Stimulated activated CD8-positive, alpha-beta memory T cell treated with anti-CD3 and anti-CD28 coated beads, Interleukin-7, amount 100 ng/mL, for 48 hours (primary cell): ENCODE data around the gene AGFG1.
A peak's percentile ranks its signal among the peaks of the same experiment; 100 is the strongest.

Experiments used
- DNase-seq, 2 donors: peaks; one replicate each; pipeline ENCODE4 v3.0.0-alpha.2; 2020; ENCODE audit warnings: low read depth in 1 of 2; ENCODE audit errors: extremely low read depth in 1 of 2

The AGFG1 gene

GRCh38 chr2:227471924-227472264 is at the start of gene AGFG1:
AGFG1 (plus strand) TSS chr2:227472156; CDS start chr2:227472422, 266 bp downstream.
- peak; percentile 68 to 74 for DNase-seq

GRCh38 chr2:227423656-227424499 is 48.1 kb upstream of the AGFG1 start:
- no peak for DNase-seq

DNA sequence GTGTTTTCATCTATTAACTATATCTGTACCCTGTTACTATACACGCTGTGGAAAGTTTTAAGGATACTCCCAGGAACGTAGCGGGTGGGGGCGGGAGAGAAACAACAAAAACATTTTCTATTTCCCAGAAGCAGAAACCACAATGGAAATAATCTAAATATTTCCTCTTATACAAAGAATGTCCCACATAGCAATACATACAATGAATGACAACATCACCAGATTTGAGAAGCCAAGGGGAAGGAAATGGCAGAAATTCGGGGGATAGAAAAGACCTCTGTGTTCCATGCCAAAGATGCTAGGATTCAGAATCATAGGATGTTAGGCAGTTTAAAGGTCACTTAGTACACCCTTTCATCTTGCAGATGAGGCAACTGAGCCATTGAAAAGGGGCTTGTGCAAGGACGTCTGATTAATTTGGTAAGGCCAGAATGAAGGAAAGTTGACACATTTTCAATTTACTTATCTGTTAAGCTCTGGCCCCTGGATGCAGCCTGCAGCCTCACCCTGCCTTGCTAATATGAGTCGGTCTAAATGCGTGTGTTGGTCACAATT is 43.1 kb upstream of the AGFG1 start:
- DNase-seq = no peak

DNA sequence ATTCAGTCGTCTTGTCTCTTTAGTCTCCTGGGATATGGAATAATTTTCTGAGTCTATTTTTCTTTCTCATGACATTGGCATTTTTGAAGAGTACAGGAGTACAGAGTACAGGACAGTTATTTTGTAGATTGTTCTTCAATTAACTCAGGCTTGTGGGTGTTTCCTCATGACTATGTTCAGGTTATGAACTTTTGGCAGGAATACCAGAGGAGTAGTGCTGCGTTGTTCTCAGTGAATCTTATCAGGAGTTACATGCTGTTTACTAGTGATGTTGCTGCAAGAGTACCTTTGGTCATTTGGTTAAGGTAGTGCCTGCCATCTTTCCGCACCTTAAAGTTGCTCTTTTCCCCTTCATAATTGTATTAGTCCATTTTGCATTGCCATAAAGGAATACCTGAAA is 41.3 kb upstream of the AGFG1 start:
- DNase-seq = no peak

DNA sequence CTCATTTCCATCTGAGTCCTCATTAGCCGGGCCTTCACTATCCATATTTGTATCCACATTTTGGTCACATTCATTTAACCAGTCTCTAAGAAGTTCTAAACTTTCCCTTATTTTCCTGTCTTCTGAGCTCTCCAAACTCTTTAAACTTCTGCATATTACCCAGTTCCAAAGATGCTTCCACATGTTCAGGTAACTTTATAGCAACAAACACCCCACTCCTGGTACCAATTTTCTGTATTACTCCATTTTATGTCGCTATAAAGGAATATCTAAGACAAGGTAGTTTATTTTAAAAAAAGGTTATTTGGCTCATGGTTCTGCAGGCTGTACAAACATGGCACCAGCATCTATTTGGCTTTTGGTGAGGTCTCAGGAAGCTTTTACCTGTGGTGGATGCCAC is 38.8 kb upstream of the AGFG1 start:
- no peak for DNase-seq

GRCh38 chr2:227436436-227437174 is 35.4 kb upstream of the AGFG1 start:
- DNase-seq = no peak

- DNase-seq = no peak
Measured at GRCh38 chr2:227439214-227439613, 32.7 kb upstream of the AGFG1 start.

DNA sequence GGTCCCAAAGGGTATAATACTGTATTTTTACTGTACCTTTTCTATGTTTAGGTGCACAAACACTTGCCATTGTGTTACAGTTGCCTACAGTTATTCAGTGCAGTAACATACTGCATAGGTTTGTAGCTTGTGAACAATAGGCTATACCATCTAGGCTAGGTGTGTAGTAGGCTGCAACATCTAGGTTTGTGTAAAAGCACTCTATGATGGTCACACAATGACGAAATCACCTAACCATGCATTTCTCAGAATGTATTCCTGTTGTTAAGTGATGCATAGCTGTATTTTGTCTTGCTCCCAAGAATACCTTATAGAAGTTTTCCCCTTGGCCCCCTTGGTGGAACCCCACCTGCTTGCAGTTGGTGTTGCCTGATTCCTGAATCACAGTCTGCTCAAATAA is 29.3 kb upstream of the AGFG1 start:
- no peak for DNase-seq

GRCh38 chr2:227443889-227444568 is 27.9 kb upstream of the AGFG1 start:
- DNase-seq = no peak

DNA sequence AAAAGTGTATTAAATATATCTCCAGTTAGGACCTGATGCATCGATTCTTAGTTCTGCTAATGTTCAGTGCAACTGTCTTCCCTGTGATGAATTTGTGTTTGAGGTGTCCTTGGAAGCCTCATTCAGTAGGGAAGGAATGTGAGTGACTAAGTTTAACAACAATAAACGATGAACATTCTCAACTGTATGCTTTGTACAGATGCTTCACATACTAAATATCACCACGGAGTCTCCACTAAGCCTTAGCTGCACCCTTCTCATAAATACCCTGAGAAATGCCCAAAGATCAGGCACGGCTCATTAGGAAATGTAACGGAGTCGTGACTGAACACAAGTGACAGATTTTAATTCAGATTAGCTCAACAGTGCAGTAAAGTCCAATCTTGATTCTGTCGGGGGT is 24.4 kb upstream of the AGFG1 start:
- no peak for DNase-seq

- no peak for DNase-seq
Measured at GRCh38 chr2:227450311-227450841, 21.6 kb upstream of the AGFG1 start.

DNA sequence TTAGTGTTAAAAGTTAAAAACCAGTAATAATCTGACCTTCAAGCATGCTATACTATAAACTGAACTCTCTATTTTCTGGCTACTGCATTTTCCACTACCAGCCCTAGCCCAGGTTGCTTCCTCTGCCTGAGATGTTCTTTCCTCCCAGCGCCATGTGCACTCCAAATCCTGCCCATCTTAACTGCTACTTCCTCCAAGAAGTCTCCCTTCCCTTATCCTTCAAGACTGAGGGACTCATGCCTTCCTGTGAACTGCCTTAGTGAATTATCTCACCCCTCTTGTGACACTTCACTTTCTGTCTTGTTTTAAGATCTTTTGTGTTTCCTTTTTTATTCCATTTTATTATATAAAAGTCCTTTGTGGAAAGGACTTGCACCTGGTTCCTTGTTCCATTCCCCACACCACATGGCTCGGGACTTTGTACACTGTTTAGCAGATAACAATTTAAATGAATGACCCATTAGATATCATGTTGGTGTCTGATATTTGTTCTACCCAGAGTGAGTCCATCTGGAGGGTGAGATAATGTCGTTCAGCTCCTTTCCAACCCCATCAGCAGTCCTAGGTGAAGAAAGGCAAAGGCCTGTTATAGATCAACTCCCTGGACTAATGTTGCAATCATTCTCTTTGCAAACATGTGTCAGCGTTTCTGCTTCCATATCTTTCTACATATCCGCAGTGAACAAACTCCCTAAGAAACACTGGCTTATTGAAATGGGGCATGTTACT is 20.9 kb upstream of the AGFG1 start:
- no peak for DNase-seq

DNA sequence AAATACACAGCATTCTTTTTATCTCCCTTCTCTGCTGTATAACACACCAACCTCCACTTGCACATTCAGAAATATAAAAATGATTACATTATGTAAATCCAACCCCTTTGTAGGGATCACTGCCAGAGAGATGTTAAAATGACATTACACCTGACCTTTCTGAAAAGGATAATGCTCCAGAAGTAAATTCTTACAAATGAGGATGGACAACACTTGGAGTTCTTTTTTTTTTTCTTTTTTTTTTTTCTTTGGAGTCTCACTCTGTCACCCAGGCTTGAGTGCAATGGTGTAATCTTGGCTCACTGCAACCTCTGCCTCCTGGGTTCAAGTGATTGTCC is 20.3 kb upstream of the AGFG1 start:
- DNase-seq = no peak

DNA sequence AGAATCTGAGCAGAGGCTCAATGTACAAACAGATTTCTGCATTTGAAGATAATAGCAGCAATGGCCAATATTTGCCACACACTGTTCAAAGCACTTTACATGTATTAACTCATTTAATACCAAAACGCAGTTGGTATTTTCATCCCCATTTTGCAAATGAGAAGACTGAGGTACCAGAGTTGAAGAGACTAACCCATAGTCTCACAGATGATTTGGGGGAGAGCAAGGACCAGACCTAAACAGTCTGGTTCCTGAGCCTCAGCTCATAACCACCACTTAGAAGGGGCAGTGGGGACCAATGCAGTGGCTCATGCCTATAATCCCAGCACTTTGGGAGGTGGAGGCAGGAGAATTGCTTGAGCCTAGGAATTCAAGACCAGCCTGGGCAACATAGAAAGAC is 18.1 kb upstream of the AGFG1 start:
- DNase-seq = no peak

- no peak for DNase-seq
Measured at GRCh38 chr2:227454323-227454860, 17.6 kb upstream of the AGFG1 start.

- no peak for DNase-seq
Measured at GRCh38 chr2:227455200-227455599, 16.8 kb upstream of the AGFG1 start.

DNA sequence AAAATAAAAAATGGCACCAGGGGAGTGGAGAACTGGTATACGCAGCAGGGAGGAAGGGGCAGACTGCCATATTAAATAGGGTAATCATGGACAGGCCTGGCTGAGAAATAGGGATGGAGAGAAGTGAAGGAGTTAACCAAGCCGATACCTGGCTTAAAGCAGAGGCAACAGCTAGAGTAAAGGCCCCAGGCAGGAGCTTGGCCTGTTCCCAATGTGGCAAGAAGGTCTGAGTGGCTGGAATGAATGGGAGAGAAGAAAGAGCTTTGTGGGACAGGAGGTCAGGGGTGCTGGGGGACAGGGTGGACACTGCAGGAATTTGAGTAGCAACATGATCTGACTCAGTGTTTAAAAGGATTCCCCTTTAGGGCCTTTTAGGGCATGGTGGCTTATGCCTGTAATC is 15.9 kb upstream of the AGFG1 start:
- DNase-seq = no peak

GRCh38 chr2:227456772-227457171 is 15.2 kb upstream of the AGFG1 start:
- DNase-seq = no peak

GRCh38 chr2:227460070-227460485 is 11.9 kb upstream of the AGFG1 start:
- peak; percentile 62 to 79 for DNase-seq

- no peak for DNase-seq
Measured at GRCh38 chr2:227460833-227461232, 11.1 kb upstream of the AGFG1 start.
